ENCODE measurements around the gene HSFX1.

GRCh38 chrX:149807747-149808458 lies 34.0 kb downstream of the HSFX1 start:
- no peak for TF ChIP-seq CTCF (IDR thresholded peaks at IDR 0.05)
- TF ChIP-seq POLR2A (IDR thresholded peaks at IDR 0.05), result no peak
- no peak for TF ChIP-seq EP300 (IDR thresholded peaks at IDR 0.05)
- no peak for TF ChIP-seq POLR2AphosphoS5 (IDR thresholded peaks at IDR 0.05)

Measured in suprapubic skin (tissue), 4 donors.